GM13977 (cell line): ENCODE data around the gene CHURC1.

ENCODE experiments used
- DNase-seq: peaks from one replicate; pipeline ENCODE4 v3.0.0; 2012; ENCODE audit warnings: low spot score
- in situ Hi-C: fragments of 300-500 bp; cut with MboI; formaldehyde crosslinking; loops from one replicate; pipeline ENCODE4 v1.12.0; 2022; ENCODE audit warnings: low sequenced_read_pairs, low pct_unique_long_range_greater_than_20kb, mixed read lengths, inconsistent platforms; ENCODE audit not compliant: unreplicated experiment
- TF ChIP-seq, protein P1 (sequence below): IDR thresholded peaks from 2 replicates; pipeline ENCODE4 v1.5.1; 2012; ENCODE audit warnings: mild to moderate bottlenecking, control low read depth; ENCODE audit not compliant: insufficient read depth; ENCODE audit errors: extremely low read depth, missing control alignments

Gene CHURC1

GRCh38 chr14:64942531-64943111 is 28.4 kb downstream of the CHURC1 start, which contains the start of gene GPX2:
GPX2 (minus strand) TSS chr14:64942745; CDS start chr14:64942726, 19 bp downstream.
- in situ Hi-C loops = no loop called here

DNA sequence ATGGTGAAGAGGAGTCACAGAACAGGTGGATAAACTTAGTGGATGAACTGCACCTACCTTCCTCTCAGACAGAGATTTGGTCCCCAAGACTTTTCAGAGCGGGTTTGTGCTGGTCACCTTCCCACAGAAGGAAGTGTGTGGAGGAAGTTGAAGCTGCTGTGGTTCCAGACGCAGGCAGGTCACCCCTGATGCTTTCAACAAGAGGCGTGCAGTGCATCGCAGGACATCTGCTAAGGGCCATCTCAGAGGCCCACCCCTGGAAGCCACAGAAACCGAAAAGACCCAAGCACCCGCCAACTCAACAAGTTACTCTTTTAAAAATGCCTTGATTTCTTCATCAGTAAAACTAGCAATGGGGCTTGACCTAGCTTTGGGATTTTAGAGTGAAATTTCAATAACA is 29.3 kb downstream of the CHURC1 start:
- no peak for DNase-seq
- in situ Hi-C loops = no loop called here
- TF ChIP-seq, protein P1, sequence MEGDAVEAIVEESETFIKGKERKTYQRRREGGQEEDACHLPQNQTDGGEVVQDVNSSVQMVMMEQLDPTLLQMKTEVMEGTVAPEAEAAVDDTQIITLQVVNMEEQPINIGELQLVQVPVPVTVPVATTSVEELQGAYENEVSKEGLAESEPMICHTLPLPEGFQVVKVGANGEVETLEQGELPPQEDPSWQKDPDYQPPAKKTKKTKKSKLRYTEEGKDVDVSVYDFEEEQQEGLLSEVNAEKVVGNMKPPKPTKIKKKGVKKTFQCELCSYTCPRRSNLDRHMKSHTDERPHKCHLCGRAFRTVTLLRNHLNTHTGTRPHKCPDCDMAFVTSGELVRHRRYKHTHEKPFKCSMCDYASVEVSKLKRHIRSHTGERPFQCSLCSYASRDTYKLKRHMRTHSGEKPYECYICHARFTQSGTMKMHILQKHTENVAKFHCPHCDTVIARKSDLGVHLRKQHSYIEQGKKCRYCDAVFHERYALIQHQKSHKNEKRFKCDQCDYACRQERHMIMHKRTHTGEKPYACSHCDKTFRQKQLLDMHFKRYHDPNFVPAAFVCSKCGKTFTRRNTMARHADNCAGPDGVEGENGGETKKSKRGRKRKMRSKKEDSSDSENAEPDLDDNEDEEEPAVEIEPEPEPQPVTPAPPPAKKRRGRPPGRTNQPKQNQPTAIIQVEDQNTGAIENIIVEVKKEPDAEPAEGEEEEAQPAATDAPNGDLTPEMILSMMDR = no peak

More at GRCh38 chr14:64942531-64943111, 28.4 kb downstream of the CHURC1 start, which contains the start of gene GPX2:
- no peak for DNase-seq
- TF ChIP-seq, protein P1 = no peak

- in situ Hi-C loops = no loop called here
- TF ChIP-seq, protein P1 = no peak
- DNase-seq = no peak
These were observed 29.8 kb downstream of the CHURC1 start for GRCh38 chr14:64944041-64944440.

- TF ChIP-seq, protein P1 = no peak
- in situ Hi-C loops = no loop called here
- no peak for DNase-seq
These were observed 30.6 kb downstream of the CHURC1 start for GRCh38 chr14:64944861-64945260.

- in situ Hi-C loops = no loop called here
These were observed 31.4 kb downstream of the CHURC1 start for GRCh38 chr14:64945431-64946178.

DNA sequence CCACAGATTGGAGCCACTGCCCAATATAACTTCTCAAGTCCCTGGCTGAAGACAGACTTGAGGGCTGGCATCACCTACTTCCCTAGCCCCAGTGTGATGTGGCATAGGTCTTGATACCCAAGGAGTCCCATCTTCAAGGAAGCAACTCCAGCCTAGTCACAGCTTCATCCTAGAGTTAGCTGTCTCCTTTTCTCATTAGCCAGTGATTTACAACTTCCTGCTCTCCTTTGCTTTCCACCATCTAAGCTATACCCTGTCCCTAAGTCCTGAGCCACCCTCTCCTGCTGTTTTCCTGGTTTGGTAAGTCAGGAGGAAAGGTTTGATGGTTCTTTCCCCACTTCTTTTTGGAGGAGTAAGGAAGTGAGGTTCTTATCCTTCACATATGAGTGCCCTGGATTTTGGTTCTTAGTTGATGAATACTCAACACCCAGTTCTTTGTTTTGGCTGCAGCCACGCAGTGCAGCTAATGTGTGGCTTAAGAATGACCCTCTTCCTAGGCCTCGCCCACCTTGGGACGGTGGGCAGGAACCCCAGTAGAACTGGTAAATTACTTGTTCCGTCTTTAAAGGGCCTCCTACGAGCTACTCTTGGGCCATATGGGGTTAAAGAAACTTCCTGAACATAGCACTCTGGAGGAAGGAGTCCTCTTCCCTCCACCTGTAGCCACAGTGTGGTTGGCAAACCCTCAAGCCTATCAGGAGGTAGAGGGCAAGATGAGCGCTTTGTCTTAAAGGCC is 32.2 kb downstream of the CHURC1 start:
- TF ChIP-seq, protein P1 = no peak
- in situ Hi-C loops = no loop called here
- no peak for DNase-seq

More at GRCh38 chr14:64945431-64946178, 31.4 kb downstream of the CHURC1 start:
- no peak for DNase-seq
- TF ChIP-seq, protein P1 = no peak
